ENCODE measurements around the gene THADA.

Gene THADA

DNA sequence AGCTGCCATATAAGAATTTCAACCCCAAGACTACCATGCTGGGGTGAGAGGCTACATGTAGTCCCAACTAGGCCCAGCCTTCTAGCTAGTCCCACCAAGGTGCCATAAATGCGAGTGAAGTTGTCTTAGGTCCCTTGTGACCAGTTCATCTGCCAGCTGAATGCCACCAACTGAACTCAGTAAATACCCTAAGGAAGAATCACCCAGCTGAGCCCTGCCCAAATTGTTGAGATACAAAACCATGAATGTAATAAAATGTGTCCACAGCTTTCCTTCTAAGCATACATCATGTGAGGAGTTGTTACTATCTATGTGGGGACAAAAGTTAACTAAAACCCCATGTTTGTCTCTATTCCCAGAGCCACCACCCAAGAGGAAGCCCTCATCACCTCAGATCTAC, 70.3 kb downstream of the THADA start:
- Histone ChIP-seq H3K27me3 (ENCODE audit: control insufficient read depth, insufficient read depth, low read length, poor library complexity, severe bottlenecking) (no peaks in the 10 kb centered on the region), H3K4me1 (ENCODE audit: control insufficient read depth, insufficient read depth, low read length) (no peaks in the 10 kb centered on the region), H3K4me3 (ENCODE audit: insufficient read depth, low read depth, low read length) (no peak overlapping the region), H3K9me3 (ENCODE audit: control insufficient read depth, low read length) (no peaks in the 10 kb centered on the region), H3K36me3 (ENCODE audit: control insufficient read depth, insufficient read depth, low read length) (no peaks in the 10 kb centered on the region), H3K27ac (ENCODE audit: insufficient read depth, low read depth, low read length, poor library complexity, severe bottlenecking) (no peak overlapping the region)
- 94 to 100% methylated on average over 1 of the region's 1 CpG for WGBS, 2 experiments

DNA sequence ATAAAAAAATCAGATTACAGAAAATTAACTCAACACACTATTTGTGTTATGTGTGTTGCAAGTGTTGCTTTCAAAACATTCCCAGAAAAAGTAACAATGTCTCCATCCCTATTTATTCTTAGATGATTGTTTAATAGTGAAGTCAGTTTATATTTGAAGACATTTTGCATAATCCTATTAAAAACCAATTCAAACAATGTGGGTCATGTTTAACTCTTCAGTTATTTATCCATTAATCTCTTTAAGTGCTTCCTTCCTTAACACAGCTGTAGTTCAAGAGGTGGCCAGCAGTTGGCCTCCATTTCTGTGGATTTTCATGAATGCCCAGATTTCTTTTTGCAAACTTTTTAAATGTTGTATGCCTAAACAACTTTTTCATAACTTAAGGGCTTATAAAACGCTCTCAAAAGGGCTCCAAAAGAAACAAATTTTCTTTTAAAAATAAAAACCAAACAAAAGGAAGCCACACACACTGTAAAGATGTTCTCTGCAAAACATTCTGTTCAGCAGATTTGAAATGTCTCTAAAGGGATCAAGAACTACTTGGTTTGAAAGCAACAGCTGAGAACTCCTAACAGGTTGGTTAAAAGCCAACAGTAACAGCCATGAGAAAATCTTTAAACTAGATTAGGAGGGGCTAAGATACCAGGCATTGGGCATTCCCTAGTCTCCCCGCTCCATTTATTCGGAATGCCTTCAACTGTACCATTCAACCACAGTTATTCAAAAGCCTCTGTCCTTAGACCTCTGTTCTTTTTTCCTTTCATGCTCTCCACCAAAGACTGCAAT, 71.5 kb downstream of the THADA start:
- Histone ChIP-seq H3K36me3 (ENCODE audit: control insufficient read depth, insufficient read depth, low read length) (no peaks in the 10 kb centered on the region), H3K27me3 (ENCODE audit: control insufficient read depth, insufficient read depth, low read length, poor library complexity, severe bottlenecking) (no peaks in the 10 kb centered on the region), H3K9me3 (ENCODE audit: control insufficient read depth, low read length) (no peaks in the 10 kb centered on the region), H3K27ac (ENCODE audit: insufficient read depth, low read depth, low read length, poor library complexity, severe bottlenecking) (no peak overlapping the region), H3K4me3 (ENCODE audit: insufficient read depth, low read depth, low read length) (no peak overlapping the region), H3K4me1 (ENCODE audit: control insufficient read depth, insufficient read depth, low read length) (no peaks in the 10 kb centered on the region)
- WGBS, 2 experiments, result 87 to 93% methylated on average over 3 of the region's 3 CpGs

DNA sequence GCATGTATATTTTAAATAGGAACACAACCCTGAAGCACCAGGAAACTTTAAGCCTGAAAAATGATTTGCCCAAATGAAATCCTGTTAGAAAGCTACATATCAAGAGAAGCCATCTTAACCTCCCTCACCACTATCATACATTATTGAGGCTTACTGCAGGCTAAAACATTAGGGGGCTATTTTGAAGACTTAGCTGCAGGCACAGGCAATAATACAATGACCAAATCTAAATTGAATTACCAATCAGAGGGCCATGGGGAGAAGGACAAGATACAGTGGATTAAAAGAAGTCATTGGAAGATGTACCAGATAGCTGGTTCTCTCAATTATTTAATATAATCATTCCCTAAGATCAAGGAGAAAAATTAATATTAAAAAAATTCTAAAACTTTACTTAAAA, 73.7 kb downstream of the THADA start:
- no peaks in the 10 kb centered on the region for H3K4me1 ChIP-seq (ENCODE audit: control insufficient read depth, insufficient read depth, low read length)

DNA sequence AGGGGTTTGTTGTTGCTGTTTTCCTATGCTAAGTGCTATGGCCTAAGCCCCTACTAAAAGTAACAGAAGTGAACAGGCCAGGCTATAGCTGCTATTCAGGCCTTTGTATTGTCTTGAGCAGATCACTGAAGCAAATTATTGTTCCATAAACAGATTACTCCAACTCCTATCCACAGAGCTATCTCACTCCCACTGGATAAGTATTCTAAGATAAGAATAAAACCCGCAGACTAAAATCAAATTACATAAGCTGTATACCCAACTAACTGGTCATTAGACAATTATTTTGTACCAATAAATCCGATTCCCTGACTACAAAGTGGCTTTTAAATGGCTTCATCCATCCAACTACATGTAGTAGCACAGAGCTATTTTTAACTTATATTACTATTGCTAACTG, 74.3 kb downstream of the THADA start:
- H3K9me3 ChIP-seq (ENCODE audit: control insufficient read depth, low read length), result no peaks in the 10 kb centered on the region
- WGBS, 2 experiments, result 92 to 97% methylated on average over 2 of the region's 2 CpGs
- H3K27ac ChIP-seq (ENCODE audit: insufficient read depth, low read depth, low read length, poor library complexity, severe bottlenecking), result no peak overlapping the region
- no peaks in the 10 kb centered on the region for H3K36me3 ChIP-seq (ENCODE audit: control insufficient read depth, insufficient read depth, low read length)
- no peaks in the 10 kb centered on the region for H3K4me1 ChIP-seq (ENCODE audit: control insufficient read depth, insufficient read depth, low read length)
- H3K4me3 ChIP-seq (ENCODE audit: insufficient read depth, low read depth, low read length), result no peak overlapping the region
- no peaks in the 10 kb centered on the region for H3K27me3 ChIP-seq (ENCODE audit: control insufficient read depth, insufficient read depth, low read length, poor library complexity, severe bottlenecking)

More for the DNA sequence above, 73.7 kb downstream of the THADA start:
- H3K9me3 ChIP-seq (ENCODE audit: control insufficient read depth, low read length), result no peaks in the 10 kb centered on the region
- no peak overlapping the region for H3K27ac ChIP-seq (ENCODE audit: insufficient read depth, low read depth, low read length, poor library complexity, severe bottlenecking)
- H3K27me3 ChIP-seq (ENCODE audit: control insufficient read depth, insufficient read depth, low read length, poor library complexity, severe bottlenecking), result no peaks in the 10 kb centered on the region
- no peaks in the 10 kb centered on the region for H3K36me3 ChIP-seq (ENCODE audit: control insufficient read depth, insufficient read depth, low read length)
- no peak overlapping the region for H3K4me3 ChIP-seq (ENCODE audit: insufficient read depth, low read depth, low read length)

DNA sequence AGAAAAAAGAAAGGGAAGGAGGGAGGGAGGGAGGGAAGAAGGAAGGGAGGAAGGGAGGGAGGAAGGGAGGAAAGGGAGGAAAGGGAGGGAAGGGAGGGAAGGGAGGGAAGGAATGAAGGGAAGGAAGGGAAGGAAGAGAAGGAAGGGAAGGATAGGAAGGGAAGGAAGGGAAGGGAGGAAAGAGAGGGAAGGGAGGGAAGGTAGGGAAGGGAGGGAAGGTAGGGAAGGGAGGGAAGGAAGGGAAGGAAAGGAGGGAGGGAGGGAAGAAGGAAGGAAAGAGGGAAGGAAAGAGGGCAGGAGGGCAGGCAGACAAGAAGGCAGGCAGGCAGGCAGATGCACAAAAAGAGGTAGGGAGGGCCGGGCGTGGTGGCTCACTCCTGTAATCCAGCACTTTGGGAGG, 74.9 kb downstream of the THADA start:
- no peaks in the 10 kb centered on the region for H3K27me3 ChIP-seq (ENCODE audit: control insufficient read depth, insufficient read depth, low read length, poor library complexity, severe bottlenecking)
- no peak overlapping the region for H3K27ac ChIP-seq (ENCODE audit: insufficient read depth, low read depth, low read length, poor library complexity, severe bottlenecking)
- 96 to 99% methylated on average over 2 of the region's 2 CpGs for WGBS, 2 experiments
- H3K4me1 ChIP-seq (ENCODE audit: control insufficient read depth, insufficient read depth, low read length), result no peaks in the 10 kb centered on the region
- no peak overlapping the region for H3K4me3 ChIP-seq (ENCODE audit: insufficient read depth, low read depth, low read length)
- no peaks in the 10 kb centered on the region for H3K9me3 ChIP-seq (ENCODE audit: control insufficient read depth, low read length)
- H3K36me3 ChIP-seq (ENCODE audit: control insufficient read depth, insufficient read depth, low read length), result no peaks in the 10 kb centered on the region

DNA sequence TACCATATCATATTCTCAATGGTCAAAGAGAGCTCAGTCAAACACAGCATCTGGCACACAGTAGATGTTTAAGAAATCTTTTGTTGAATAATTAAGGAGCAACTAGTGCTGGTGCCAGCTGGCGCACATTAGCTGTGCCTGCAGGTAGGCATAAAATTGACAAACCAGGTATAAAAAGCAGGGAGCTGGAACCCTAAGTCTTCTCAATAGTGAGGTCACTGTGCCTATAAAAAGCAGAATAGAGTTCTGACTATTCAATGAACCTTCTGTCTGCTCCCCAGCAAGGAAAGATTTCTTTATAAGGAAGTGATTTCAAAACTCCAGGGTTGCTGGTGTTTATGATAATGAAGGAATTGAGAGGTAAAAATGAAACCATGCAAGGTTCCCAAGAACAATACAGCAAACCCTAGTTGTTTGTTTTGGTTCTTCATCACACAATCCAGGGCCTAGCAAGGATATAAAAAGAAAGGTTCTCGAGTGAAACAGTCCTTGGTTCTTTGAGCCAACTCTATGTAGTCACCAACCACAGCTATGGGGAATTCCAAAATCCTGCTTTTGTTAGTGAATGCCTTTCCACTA, 76.1 kb downstream of the THADA start:
- Histone ChIP-seq H3K27ac (ENCODE audit: insufficient read depth, low read depth, low read length, poor library complexity, severe bottlenecking) (no peak overlapping the region), H3K4me3 (ENCODE audit: insufficient read depth, low read depth, low read length) (no peak overlapping the region), H3K36me3 (ENCODE audit: control insufficient read depth, insufficient read depth, low read length) (no peaks in the 10 kb centered on the region), H3K9me3 (ENCODE audit: control insufficient read depth, low read length) (no peaks in the 10 kb centered on the region), H3K4me1 (ENCODE audit: control insufficient read depth, insufficient read depth, low read length) (no peaks in the 10 kb centered on the region), H3K27me3 (ENCODE audit: control insufficient read depth, insufficient read depth, low read length, poor library complexity, severe bottlenecking) (no peaks in the 10 kb centered on the region)
- WGBS, 2 experiments, result 84 to 89% methylated on average over 2 of the region's 2 CpGs

DNA sequence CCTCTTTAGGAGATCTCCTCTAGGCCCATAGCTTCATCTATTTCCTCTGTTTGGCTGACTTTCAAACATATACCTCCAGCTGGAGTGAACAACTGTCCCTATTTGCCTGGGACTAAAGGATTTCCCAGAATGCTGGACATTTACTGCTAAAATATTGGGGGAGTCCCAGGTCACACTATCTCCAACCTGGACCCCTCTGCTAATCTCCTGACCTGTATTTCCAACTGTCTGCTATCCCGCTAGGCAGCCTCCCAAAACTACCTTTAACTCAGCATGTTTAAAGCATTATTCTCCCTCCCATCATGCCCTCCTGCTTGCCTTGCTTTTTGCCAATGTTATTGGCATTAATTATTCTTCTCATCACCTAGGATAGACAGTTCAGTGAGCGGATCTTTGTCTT, 77.1 kb downstream of the THADA start:
- Histone ChIP-seq H3K27me3 (ENCODE audit: control insufficient read depth, insufficient read depth, low read length, poor library complexity, severe bottlenecking) (no peaks in the 10 kb centered on the region), H3K4me1 (ENCODE audit: control insufficient read depth, insufficient read depth, low read length) (no peaks in the 10 kb centered on the region), H3K36me3 (ENCODE audit: control insufficient read depth, insufficient read depth, low read length) (no peaks in the 10 kb centered on the region), H3K27ac (ENCODE audit: insufficient read depth, low read depth, low read length, poor library complexity, severe bottlenecking) (no peak overlapping the region), H3K4me3 (ENCODE audit: insufficient read depth, low read depth, low read length) (no peak overlapping the region), H3K9me3 (ENCODE audit: control insufficient read depth, low read length) (no peaks in the 10 kb centered on the region)
- 90 to 97% methylated on average over 1 to 2 of the region's 2 CpGs for WGBS, 2 experiments

DNA sequence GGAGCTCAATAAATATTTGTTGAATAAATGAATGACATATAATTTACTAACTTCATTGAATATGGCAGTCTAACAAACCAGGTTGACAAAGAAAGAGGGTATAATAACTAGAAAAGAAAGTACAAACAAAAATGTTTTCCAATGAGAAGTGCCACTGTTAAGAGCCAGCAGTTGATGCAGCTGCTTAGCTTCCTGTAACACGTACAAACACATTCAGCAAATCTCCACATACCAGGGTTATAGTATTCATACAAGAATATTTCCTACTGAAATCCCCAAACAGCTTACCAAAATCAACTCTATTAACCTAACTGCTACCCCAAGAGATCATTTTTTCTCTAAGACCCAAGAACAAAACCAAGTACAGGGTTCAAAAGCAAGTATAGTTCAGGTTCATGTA, 77.7 kb downstream of the THADA start:
- WGBS, 2 experiments, result 88 to 97% methylated on average over 1 of the region's 1 CpG
- no peaks in the 10 kb centered on the region for H3K36me3 ChIP-seq (ENCODE audit: control insufficient read depth, insufficient read depth, low read length)
- no peaks in the 10 kb centered on the region for H3K27me3 ChIP-seq (ENCODE audit: control insufficient read depth, insufficient read depth, low read length, poor library complexity, severe bottlenecking)
- H3K9me3 ChIP-seq (ENCODE audit: control insufficient read depth, low read length), result no peaks in the 10 kb centered on the region
- H3K27ac ChIP-seq (ENCODE audit: insufficient read depth, low read depth, low read length, poor library complexity, severe bottlenecking), result no peak overlapping the region
- no peak overlapping the region for H3K4me3 ChIP-seq (ENCODE audit: insufficient read depth, low read depth, low read length)
- no peaks in the 10 kb centered on the region for H3K4me1 ChIP-seq (ENCODE audit: control insufficient read depth, insufficient read depth, low read length)

DNA sequence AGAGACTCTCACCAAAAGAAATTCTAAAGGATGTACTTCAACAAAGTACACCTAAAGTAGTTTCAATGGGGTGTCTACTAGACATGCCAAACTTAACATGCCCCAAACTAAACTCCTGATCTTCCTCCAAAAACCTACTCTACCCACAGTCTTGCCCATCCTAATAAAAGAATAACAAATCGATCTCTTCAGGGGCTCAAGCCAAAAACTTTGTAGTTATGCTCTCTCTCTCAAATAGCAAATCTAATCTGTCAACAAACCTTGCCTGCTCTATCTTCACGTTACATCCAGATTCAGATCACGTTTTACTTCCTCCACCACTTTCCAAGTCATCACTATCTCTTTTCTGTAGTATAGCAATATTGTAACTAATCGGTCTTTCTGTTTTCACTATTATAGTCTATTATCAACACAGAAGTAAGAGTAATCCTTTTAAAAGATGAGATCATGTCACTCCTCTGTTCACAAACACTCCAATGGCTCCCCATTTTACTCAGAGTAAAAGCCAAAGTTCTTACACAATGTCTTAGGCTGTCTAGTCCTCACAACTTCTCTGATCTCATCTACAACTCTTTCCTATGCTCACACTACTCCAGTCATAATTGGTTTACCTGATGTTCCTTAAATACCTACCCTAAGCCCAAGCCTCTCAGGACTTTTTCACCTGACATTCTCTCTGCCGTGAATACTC, 79.9 kb downstream of the THADA start:
- no peaks in the 10 kb centered on the region for H3K36me3 ChIP-seq (ENCODE audit: control insufficient read depth, insufficient read depth, low read length)
- no peak overlapping the region for H3K4me3 ChIP-seq (ENCODE audit: insufficient read depth, low read depth, low read length)
- H3K9me3 ChIP-seq (ENCODE audit: control insufficient read depth, low read length), result no peaks in the 10 kb centered on the region
- H3K27me3 ChIP-seq (ENCODE audit: control insufficient read depth, insufficient read depth, low read length, poor library complexity, severe bottlenecking), result no peaks in the 10 kb centered on the region
- H3K4me1 ChIP-seq (ENCODE audit: control insufficient read depth, insufficient read depth, low read length), result no peaks in the 10 kb centered on the region
- H3K27ac ChIP-seq (ENCODE audit: insufficient read depth, low read depth, low read length, poor library complexity, severe bottlenecking), result no peak overlapping the region
- WGBS, 2 experiments, result 86 to 93% methylated on average over 4 to 5 of the region's 5 CpGs

DNA sequence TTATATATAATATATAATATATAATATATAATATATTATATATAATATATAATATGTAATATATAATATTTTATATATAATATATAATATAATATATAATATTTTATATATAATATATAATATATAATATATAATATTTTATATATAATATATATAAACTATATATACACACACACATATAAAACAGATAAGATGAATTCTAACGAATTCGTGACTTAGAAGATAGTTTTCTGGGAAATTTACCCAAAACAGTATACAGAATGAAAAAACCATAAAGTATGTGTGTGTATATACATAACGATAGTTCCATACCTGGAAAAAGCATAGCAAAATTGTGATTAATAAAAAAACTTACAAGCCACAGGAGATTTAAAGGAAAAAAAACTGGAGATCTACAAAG, 80.6 kb downstream of the THADA start:
- Histone ChIP-seq H3K27ac (ENCODE audit: insufficient read depth, low read depth, low read length, poor library complexity, severe bottlenecking) (no peak overlapping the region), H3K4me3 (ENCODE audit: insufficient read depth, low read depth, low read length) (no peak overlapping the region), H3K36me3 (ENCODE audit: control insufficient read depth, insufficient read depth, low read length) (no peaks in the 10 kb centered on the region), H3K4me1 (ENCODE audit: control insufficient read depth, insufficient read depth, low read length) (no peaks in the 10 kb centered on the region), H3K27me3 (ENCODE audit: control insufficient read depth, insufficient read depth, low read length, poor library complexity, severe bottlenecking) (no peaks in the 10 kb centered on the region), H3K9me3 (ENCODE audit: control insufficient read depth, low read length) (no peaks in the 10 kb centered on the region)
- WGBS, 2 experiments, result no CpG with 5 or more reads among the region's 3 CpGs
